ENCODE measurements around the gene HIPK2. TPM values are rescaled to one million over a fixed set of nuclear protein-coding genes. Genes with fewer than 3 reads are reported as not detected.

Gene HIPK2
- polyA plus RNA-seq, 2 of the 4 experiments (the other 2 are of a cell fraction), result 11.3 to 12.1 TPM

DNA sequence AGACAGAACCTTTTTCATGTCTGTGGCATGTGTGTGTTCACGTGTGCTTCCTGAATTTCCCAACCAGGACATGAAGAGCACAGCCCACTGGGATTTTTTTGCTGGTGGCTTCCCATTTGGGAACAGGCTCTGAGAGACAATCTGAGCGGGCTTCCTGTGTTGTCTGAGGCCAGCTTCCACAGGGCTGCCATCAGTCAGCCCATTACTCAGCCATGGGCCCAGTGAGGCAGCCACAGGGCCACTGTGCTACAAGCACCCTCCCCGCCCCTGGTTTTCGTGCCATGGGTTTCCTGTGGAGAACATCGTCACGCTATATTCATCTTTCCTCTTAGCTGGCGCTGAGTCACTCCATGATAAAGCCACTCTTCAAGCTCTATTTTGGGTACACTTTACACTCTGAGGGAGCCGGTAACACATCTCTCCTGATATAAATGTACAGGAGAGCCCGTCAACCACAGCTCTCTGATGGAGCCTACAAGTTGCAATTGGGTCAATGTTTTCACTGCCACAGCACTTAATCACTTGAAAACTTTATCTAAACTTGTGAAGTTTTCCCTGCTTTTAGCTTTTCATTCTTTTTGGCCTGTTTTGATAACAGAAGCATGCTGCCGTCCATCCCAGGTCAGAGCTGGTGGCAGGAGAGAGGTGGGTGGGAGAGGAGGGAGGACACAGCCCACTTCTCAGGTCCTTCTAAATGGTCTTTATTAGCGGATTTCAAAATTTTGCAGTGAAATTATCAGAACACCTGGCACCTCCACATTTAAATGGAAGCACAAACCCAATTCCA, 96.9 kb downstream of the HIPK2 start (continued):
- TF ChIP-seq, protein P1, sequence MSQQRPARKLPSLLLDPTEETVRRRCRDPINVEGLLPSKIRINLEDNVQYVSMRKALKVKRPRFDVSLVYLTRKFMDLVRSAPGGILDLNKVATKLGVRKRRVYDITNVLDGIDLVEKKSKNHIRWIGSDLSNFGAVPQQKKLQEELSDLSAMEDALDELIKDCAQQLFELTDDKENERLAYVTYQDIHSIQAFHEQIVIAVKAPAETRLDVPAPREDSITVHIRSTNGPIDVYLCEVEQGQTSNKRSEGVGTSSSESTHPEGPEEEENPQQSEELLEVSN (IDR thresholded peaks at IDR 0.05; ENCODE audit: borderline replicate concordance, low read depth), result no peak
- TF ChIP-seq RCOR1 (IDR thresholded peaks at IDR 0.05; ENCODE audit: low read depth, low read length) (no peak), FOSB (CRISPR knock-in tag; IDR thresholded peaks at IDR 0.05) (no peak), EP300 (IDR thresholded peaks at IDR 0.05) (peak in 1 of 2 experiments; percentile 45; a peak in 1 of 5 replicates), CHD2 (IDR thresholded peaks at IDR 0.05; ENCODE audit: low read length, partially characterized antibody) (no peak), HOXB5 (CRISPR knock-in tag; IDR thresholded peaks at IDR 0.05) (no peak), ESRRA (IDR thresholded peaks at IDR 0.05; ENCODE audit: borderline replicate concordance, low read length) (no peak), GATA3 (IDR thresholded peaks at IDR 0.05; ENCODE audit: borderline replicate concordance) (peak; percentile 40; the same call in 1 of the 2 replicates), ZSCAN20 (CRISPR knock-in tag; IDR thresholded peaks at IDR 0.05) (peak; percentile 62; the same call in 1 of the 2 replicates), SREBF2 (IDR thresholded peaks at IDR 0.05) (no peak), HEYL (CRISPR knock-in tag; IDR thresholded peaks at IDR 0.05) (no peak; the same call in 1 of the 2 replicates), HOXA7 (CRISPR knock-in tag; IDR thresholded peaks at IDR 0.05) (peak; percentile 58; the same call in 1 of the 2 replicates), EHF (CRISPR knock-in tag; IDR thresholded peaks at IDR 0.05) (no peak), POLR2AphosphoS2 (conservative IDR thresholded peaks at IDR 0.05; ENCODE audit: low read length) (no peak), SMC3 (IDR thresholded peaks at IDR 0.05) (no peak), ZNF302 (CRISPR knock-in tag; IDR thresholded peaks at IDR 0.05) (no peak; the same call in 1 of the 2 replicates), BHLHE40 (IDR thresholded peaks at IDR 0.05; ENCODE audit: low read depth, low read length) (no peak), RAD21 (conservative IDR thresholded peaks at IDR 0.05 in 1 of 2, IDR thresholded peaks at IDR 0.05 in 1 of 2) (0 out of 5 replicates have a peak, but pooled peaks of 1 of the 2 experiments have one; percentile 9), TP53 (CRISPR knock-in tag; IDR thresholded peaks at IDR 0.05) (peak; percentile 16; the same call in 1 of the 2 replicates), ZFP36 (IDR thresholded peaks at IDR 0.05; ENCODE audit: borderline replicate concordance, partially characterized antibody) (no peak), FOXS1 (CRISPR knock-in tag; IDR thresholded peaks at IDR 0.05) (no peak), CBX2 (IDR thresholded peaks at IDR 0.05; ENCODE audit: borderline replicate concordance, low read depth) (no peak), PHF8 (IDR thresholded peaks at IDR 0.05; ENCODE audit: borderline replicate concordance, low read depth) (no peak), FOSL2 (IDR thresholded peaks at IDR 0.05) (peak; percentile 63), FOSL2 (CRISPR knock-in tag; IDR thresholded peaks at IDR 0.05) (peak; percentile 88), JUNB (IDR thresholded peaks at IDR 0.05) (peak; percentile 50), RNF2 (IDR thresholded peaks at IDR 0.05; ENCODE audit: borderline replicate concordance, low read depth) (no peak), RFX5 (IDR thresholded peaks at IDR 0.05) (no peak), NPAS2 (CRISPR knock-in tag; IDR thresholded peaks at IDR 0.05; ENCODE audit: borderline replicate concordance) (no peak), POLR2A (IDR thresholded peaks at IDR 0.05; ENCODE audit: low read length) (no peak)
- TF ChIP-seq, protein P2, sequence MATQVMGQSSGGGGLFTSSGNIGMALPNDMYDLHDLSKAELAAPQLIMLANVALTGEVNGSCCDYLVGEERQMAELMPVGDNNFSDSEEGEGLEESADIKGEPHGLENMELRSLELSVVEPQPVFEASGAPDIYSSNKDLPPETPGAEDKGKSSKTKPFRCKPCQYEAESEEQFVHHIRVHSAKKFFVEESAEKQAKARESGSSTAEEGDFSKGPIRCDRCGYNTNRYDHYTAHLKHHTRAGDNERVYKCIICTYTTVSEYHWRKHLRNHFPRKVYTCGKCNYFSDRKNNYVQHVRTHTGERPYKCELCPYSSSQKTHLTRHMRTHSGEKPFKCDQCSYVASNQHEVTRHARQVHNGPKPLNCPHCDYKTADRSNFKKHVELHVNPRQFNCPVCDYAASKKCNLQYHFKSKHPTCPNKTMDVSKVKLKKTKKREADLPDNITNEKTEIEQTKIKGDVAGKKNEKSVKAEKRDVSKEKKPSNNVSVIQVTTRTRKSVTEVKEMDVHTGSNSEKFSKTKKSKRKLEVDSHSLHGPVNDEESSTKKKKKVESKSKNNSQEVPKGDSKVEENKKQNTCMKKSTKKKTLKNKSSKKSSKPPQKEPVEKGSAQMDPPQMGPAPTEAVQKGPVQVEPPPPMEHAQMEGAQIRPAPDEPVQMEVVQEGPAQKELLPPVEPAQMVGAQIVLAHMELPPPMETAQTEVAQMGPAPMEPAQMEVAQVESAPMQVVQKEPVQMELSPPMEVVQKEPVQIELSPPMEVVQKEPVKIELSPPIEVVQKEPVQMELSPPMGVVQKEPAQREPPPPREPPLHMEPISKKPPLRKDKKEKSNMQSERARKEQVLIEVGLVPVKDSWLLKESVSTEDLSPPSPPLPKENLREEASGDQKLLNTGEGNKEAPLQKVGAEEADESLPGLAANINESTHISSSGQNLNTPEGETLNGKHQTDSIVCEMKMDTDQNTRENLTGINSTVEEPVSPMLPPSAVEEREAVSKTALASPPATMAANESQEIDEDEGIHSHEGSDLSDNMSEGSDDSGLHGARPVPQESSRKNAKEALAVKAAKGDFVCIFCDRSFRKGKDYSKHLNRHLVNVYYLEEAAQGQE (IDR thresholded peaks at IDR 0.05), result no peak
- TF ChIP-seq, protein P3, sequence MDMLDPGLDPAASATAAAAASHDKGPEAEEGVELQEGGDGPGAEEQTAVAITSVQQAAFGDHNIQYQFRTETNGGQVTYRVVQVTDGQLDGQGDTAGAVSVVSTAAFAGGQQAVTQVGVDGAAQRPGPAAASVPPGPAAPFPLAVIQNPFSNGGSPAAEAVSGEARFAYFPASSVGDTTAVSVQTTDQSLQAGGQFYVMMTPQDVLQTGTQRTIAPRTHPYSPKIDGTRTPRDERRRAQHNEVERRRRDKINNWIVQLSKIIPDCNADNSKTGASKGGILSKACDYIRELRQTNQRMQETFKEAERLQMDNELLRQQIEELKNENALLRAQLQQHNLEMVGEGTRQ (IDR thresholded peaks at IDR 0.05), result no peak
- TF ChIP-seq, protein P4, sequence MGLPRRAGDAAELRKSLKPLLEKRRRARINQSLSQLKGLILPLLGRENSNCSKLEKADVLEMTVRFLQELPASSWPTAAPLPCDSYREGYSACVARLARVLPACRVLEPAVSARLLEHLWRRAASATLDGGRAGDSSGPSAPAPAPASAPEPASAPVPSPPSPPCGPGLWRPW (IDR thresholded peaks at IDR 0.05), result no peak
- TF ChIP-seq, protein P5, sequence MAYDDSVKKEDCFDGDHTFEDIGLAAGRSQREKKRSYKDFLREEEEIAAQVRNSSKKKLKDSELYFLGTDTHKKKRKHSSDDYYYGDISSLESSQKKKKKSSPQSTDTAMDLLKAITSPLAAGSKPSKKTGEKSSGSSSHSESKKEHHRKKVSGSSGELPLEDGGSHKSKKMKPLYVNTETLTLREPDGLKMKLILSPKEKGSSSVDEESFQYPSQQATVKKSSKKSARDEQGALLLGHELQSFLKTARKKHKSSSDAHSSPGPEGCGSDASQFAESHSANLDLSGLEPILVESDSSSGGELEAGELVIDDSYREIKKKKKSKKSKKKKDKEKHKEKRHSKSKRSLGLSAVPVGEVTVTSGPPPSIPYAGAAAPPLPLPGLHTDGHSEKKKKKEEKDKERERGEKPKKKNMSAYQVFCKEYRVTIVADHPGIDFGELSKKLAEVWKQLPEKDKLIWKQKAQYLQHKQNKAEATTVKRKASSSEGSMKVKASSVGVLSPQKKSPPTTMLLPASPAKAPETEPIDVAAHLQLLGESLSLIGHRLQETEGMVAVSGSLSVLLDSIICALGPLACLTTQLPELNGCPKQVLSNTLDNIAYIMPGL (CRISPR knock-in tag; IDR thresholded peaks at IDR 0.05; ENCODE audit: borderline replicate concordance), result no peak

Data from A549 (cell line).